ENCODE data around the gene PFKFB3.

DNA sequence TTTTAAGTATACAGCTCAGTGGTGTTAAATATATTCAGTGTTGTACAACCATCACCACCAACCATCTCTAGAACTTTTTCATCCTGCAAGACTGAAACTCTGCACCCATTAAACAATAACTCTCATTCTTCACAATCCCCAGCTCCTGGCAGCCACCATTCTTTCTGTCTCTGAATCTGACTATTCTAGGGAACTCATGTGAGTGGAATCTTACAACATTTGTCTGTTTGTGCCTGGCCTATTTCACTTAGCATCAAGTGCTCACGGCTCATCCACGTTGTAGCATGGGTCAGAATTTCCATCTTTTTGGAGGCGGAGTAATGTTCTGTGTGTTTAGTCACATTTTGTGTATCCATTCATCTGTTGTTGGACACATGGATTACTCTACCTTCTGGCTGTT, 40.8 kb upstream of the PFKFB3 start:
- no peak for TF ChIP-seq CTCF (IDR thresholded peaks at IDR 0.05; ENCODE audit: low read length)
- no peak for TF ChIP-seq EZH2 (optimal IDR thresholded peaks at IDR 0.05; ENCODE audit: low read depth, low read length)
